Fibroblast of the aortic adventitia (primary cell): ENCODE measurements around the gene KIAA0513. TPM values are rescaled to one million over a fixed set of nuclear protein-coding genes. Genes with fewer than 3 reads are reported as not detected.
A peak's percentile ranks its signal among the peaks of the same experiment; 100 is the strongest.

Experiments
- DNase-seq: peaks from one replicate; pipeline ENCODE4 v3.0.0-alpha.2; 2010; ENCODE audit warnings: low read depth
- H3K4me3 ChIP-seq: 2 replicates; pipeline ENCODE4 v1.5.1; 2011; ENCODE audit warnings: low read depth, mild to moderate bottlenecking, control low read depth, low read length, moderate library complexity
- total RNA-seq: library from RNA; depleted of rRNA; stranded (reverse); fragments of >200 nt; gene quantifications from 2 replicates; pipeline ENCODE4 v1.2.3, GENCODE V29; 2012; ENCODE audit warnings: low replicate concordance
- TF ChIP-seq, protein P1 (sequence below): IDR thresholded peaks from 2 replicates; pipeline ENCODE4 v1.5.1; 2011; ENCODE audit warnings: mild to moderate bottlenecking, low read length, control low read depth, inconsistent platforms; ENCODE audit not compliant: insufficient read depth

KIAA0513 gene
- total RNA-seq, 1 donor, result 28.3 TPM

- no peak for DNase-seq
- TF ChIP-seq, protein P1, sequence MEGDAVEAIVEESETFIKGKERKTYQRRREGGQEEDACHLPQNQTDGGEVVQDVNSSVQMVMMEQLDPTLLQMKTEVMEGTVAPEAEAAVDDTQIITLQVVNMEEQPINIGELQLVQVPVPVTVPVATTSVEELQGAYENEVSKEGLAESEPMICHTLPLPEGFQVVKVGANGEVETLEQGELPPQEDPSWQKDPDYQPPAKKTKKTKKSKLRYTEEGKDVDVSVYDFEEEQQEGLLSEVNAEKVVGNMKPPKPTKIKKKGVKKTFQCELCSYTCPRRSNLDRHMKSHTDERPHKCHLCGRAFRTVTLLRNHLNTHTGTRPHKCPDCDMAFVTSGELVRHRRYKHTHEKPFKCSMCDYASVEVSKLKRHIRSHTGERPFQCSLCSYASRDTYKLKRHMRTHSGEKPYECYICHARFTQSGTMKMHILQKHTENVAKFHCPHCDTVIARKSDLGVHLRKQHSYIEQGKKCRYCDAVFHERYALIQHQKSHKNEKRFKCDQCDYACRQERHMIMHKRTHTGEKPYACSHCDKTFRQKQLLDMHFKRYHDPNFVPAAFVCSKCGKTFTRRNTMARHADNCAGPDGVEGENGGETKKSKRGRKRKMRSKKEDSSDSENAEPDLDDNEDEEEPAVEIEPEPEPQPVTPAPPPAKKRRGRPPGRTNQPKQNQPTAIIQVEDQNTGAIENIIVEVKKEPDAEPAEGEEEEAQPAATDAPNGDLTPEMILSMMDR, result no peak
- no peak overlapping the region for H3K4me3 ChIP-seq
Observed at GRCh38 chr16:85017633-85018032, 10.0 kb upstream of the KIAA0513 start.

- DNase-seq, result no peak
- no peak overlapping the region for H3K4me3 ChIP-seq
- TF ChIP-seq, protein P1, result no peak
Observed at GRCh38 chr16:85018529-85019236, 8.9 kb upstream of the KIAA0513 start.

GRCh38 chr16:85019659-85020245 is 7.8 kb upstream of the KIAA0513 start:
- DNase-seq, result peak; percentile 72
- H3K4me3 ChIP-seq, result no peak overlapping the region
- TF ChIP-seq, protein P1, result no peak

DNA sequence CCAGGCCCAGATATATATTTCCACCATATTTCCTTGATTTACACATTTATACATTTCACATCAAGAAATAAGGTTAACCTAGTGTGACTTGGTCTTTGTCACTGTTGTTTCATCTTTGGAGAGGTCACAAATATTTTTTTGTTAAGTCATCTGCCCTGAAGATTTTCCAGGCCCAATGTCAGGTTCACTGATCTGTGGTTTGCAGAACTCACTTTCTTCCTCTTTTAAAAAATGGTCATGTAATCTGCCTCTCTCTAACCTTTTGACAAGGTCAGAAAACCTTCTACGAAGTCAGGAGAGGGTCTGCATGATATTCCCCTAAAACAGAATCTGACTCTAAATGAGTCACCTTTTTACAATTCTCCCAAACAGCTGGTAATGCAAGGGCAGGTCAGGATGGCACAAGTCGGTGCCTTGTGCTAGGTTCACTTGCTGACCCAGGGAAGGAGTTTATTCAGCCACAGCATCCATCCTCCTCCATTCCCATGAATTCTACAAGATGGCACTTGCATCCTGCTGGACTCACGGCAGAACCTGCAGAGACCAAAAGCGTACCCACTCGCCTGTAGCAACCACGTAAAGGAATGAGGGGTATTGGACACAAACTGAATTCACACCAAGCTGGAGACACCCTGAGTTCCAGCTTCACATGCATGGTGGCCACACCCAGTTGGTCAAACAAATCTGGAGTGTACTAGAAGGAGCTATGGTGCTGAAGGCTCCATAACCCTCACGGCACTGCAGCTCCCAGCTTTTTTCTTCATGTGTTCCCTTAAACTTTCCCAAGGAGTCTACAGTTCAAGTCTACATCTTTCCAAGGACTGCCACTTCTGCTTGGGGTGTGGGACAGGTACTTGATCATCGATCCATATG is 1.6 kb upstream of the KIAA0513 start:
- H3K4me3 ChIP-seq, result peak overlapping the region; percentile 5
- no peak for DNase-seq
- TF ChIP-seq, protein P1, result no peak

DNA sequence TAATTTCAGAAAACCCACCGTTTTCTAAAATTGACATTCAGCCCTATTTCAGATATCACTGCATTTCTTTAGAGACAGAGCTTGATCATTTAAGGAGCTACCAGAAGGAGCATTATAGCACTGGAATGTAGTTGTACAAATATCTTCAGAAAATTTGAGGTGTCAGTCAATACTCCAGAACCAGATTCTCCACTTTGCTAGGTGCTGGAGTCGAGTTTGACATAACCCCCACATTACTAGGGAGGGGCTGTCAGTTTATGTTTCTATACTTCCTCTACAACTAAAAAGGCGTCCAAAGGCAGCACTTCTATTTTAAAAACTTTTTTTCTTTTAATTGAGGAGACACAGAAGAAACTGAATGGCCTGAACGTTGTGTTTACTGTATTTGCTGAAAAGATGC is 892 bp upstream of the KIAA0513 start:
- DNase-seq, result no peak
- TF ChIP-seq, protein P1, result no peak

DNA sequence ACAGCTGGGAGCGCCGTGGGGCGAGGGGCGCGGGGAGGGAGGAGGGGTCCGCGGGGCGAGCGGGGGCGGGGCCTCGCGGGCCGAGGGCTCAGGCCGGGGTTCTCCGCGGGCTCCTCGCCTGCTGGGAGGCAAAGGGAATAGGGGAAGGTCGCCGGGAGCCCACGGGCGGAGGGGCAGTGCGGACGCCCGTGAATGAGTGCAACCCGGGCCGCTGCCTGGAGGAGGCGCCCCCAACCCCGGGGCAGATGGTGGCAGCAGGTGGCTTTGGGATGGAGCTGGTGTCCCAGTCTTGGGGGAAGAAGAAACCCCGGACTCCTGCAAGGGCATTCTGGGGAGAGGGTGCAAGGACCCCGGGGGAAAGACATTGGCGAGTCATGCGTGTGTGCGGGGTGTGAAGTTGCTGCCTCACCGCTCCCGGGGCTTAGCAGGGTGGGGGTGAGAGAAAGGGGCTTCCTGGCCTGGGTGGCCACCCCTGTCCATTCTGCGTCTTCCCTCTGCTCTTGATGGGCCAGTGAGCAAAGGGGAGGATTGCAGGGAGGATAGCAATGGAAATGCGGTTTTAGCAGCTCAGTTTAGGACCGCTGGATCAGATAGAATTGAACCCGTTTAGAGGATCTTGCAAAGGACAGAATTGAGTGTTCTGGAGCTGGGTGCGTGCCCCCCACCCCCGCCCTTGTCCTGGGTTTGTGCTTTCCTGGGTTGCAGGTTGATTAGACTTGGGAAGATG is 526 bp downstream of the KIAA0513 start:
- peak overlapping the region; percentile 79 for H3K4me3 ChIP-seq
- no peak for DNase-seq
- TF ChIP-seq, protein P1, result no peak

More for the DNA sequence above, 892 bp upstream of the KIAA0513 start:
- peak overlapping the region; percentile 83 for H3K4me3 ChIP-seq
